HepG2 (cell line): Measurements from ENCODE around the gene SLC25A33. TPM values are rescaled to one million over a fixed set of nuclear protein-coding genes. Genes with fewer than 3 reads are reported as not detected.

Experiments
- CCDC6 ChIP-seq: sonication (generic); formaldehyde crosslinking; IDR thresholded peaks from 2 replicates; pipeline ENCODE4 v1.8.1; 2022; ENCODE audit warnings: mild to moderate bottlenecking, missing genetic modification reagents, moderate library complexity
- CHD4 ChIP-seq: fragments of 200-600 bp; sonication (generic); IDR thresholded peaks from 2 replicates; pipeline ENCODE4 v1.7.0; 2017; ENCODE audit warnings: mild to moderate bottlenecking, low read length, borderline replicate concordance
- FOSL2 ChIP-seq: sonication (generic); formaldehyde crosslinking; IDR thresholded peaks from 2 replicates; pipeline ENCODE4 v1.4.0; 2020; ENCODE audit warnings: missing genetic modification reagents
- HDAC1 ChIP-seq: sonication (generic); formaldehyde crosslinking; IDR thresholded peaks from 2 replicates; pipeline ENCODE4 v1.5.1; 2020; ENCODE audit warnings: mild to moderate bottlenecking, missing genetic modification reagents
- NFE2 ChIP-seq: sonication (generic); formaldehyde crosslinking; IDR thresholded peaks from 2 replicates; pipeline ENCODE4 v1.4.0; 2020; ENCODE audit warnings: missing genetic modification reagents
- SMAD1 ChIP-seq: sonication (generic); formaldehyde crosslinking; IDR thresholded peaks from 2 replicates; pipeline ENCODE4 v1.4.0; 2020; ENCODE audit warnings: missing genetic modification reagents, low read depth, mild to moderate bottlenecking, borderline replicate concordance
- SRY ChIP-seq: sonication (generic); formaldehyde crosslinking; IDR thresholded peaks from 2 replicates; pipeline ENCODE4 v1.8.0; 2022; ENCODE audit warnings: mild to moderate bottlenecking, missing genetic modification reagents
- TCF7 ChIP-seq: sonication (generic); IDR thresholded peaks from 2 replicates; pipeline ENCODE4 v1.6.1; 2016; ENCODE audit warnings: antibody characterized with exemption, low read depth
- ZMYM3 ChIP-seq: sonication (generic); formaldehyde crosslinking; IDR thresholded peaks from 2 replicates; pipeline ENCODE4 v1.5.1; 2020; ENCODE audit warnings: mild to moderate bottlenecking, missing genetic modification reagents
- ZNF619 ChIP-seq: sonication (generic); formaldehyde crosslinking; IDR thresholded peaks from 2 replicates; pipeline ENCODE4 v1.4.0; 2020; ENCODE audit warnings: mild to moderate bottlenecking, missing genetic modification reagents
- ZNF703 ChIP-seq: sonication (generic); formaldehyde crosslinking; IDR thresholded peaks from 2 replicates; pipeline ENCODE4 v1.5.1; 2020; ENCODE audit warnings: missing genetic modification reagents, mild to moderate bottlenecking, moderate library complexity, borderline replicate concordance
- ZNF792 ChIP-seq: IDR thresholded peaks from 2 replicates; pipeline ENCODE4 v1.6.1; 2016
- ZSCAN22 ChIP-seq: sonication (generic); formaldehyde crosslinking; IDR thresholded peaks from 2 replicates; pipeline ENCODE4 v1.4.0; 2020; ENCODE audit warnings: mild to moderate bottlenecking, missing genetic modification reagents
- polyA plus RNA-seq, 8 experiments: library from polyadenylated mRNA; depleted of rRNA in 3 of 8; stranded (reverse) in 7 of 8; unstranded in 1 of 8; fragments of >200 nt; fragmentation: Illumina TruSeq in 4 of 8; extraction: Trizol in 4 of 8; gene quantifications; 2 replicates each; pipeline versions ENCODE4 v1.2.1 to v1.2.3, GENCODE V29; 2011 to 2016; ENCODE audit warnings: low read depth in 4 of 8, missing spikeins in 1 of 8, mixed read lengths in 1 of 8; ENCODE audit not compliant: insufficient read depth in 1 of 8
- total RNA-seq, 5 experiments: library from RNA; depleted of rRNA; stranded (reverse); fragments of >200 nt; fragmentation: Illumina TruSeq; extraction: Trizol; gene quantifications; 2 replicates each; pipeline ENCODE4 v1.2.3, GENCODE V29; 2016; ENCODE audit warnings: low read depth in 1 of 5
- TF ChIP-seq, protein P1 (sequence below): sonication (generic); formaldehyde crosslinking; IDR thresholded peaks from 2 replicates; pipeline ENCODE4; 2020; ENCODE audit warnings: missing genetic modification reagents, mild to moderate bottlenecking, borderline replicate concordance
- TF ChIP-seq, protein P2 (sequence below): sonication (generic); formaldehyde crosslinking; IDR thresholded peaks from 2 replicates; pipeline ENCODE4 v1.4.0; 2020; ENCODE audit warnings: missing genetic modification reagents, borderline replicate concordance
- TF ChIP-seq, protein P3 (sequence below): sonication (generic); formaldehyde crosslinking; IDR thresholded peaks from 2 replicates; pipeline ENCODE4 v1.8.0; 2022; ENCODE audit warnings: mild to moderate bottlenecking, missing genetic modification reagents, moderate library complexity
- TF ChIP-seq, protein P4 (sequence below): sonication (generic); formaldehyde crosslinking; IDR thresholded peaks from 2 replicates; pipeline ENCODE4 v1.4.0; 2020; ENCODE audit warnings: mild to moderate bottlenecking, missing genetic modification reagents
- TF ChIP-seq, protein P5 (sequence below), 2 experiments: sonication (generic) in 1 of 2; formaldehyde crosslinking in 1 of 2; IDR thresholded peaks; 2 replicates each; pipeline versions ENCODE4 v1.5.1 to v1.6.1; 2011 to 2020; ENCODE audit warnings: borderline replicate concordance in 1 of 2, low read depth in 1 of 2, low read length in 1 of 2, mild to moderate bottlenecking in 1 of 2, missing genetic modification reagents in 1 of 2, moderate library complexity in 1 of 2

Gene SLC25A33
- total and polyA plus RNA-seq, 2 of the 13 experiments (the other 11 are each of a cell fraction or from before 2014, with no cell fraction given) = 15.4 to 50.3 TPM

GRCh38 chr1:9537863-9538668 lies 1.2 kb upstream of the SLC25A33 start (continued):
- TF ChIP-seq, protein P1, sequence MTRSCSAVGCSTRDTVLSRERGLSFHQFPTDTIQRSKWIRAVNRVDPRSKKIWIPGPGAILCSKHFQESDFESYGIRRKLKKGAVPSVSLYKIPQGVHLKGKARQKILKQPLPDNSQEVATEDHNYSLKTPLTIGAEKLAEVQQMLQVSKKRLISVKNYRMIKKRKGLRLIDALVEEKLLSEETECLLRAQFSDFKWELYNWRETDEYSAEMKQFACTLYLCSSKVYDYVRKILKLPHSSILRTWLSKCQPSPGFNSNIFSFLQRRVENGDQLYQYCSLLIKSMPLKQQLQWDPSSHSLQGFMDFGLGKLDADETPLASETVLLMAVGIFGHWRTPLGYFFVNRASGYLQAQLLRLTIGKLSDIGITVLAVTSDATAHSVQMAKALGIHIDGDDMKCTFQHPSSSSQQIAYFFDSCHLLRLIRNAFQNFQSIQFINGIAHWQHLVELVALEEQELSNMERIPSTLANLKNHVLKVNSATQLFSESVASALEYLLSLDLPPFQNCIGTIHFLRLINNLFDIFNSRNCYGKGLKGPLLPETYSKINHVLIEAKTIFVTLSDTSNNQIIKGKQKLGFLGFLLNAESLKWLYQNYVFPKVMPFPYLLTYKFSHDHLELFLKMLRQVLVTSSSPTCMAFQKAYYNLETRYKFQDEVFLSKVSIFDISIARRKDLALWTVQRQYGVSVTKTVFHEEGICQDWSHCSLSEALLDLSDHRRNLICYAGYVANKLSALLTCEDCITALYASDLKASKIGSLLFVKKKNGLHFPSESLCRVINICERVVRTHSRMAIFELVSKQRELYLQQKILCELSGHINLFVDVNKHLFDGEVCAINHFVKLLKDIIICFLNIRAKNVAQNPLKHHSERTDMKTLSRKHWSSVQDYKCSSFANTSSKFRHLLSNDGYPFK = no peak
- TF ChIP-seq CCDC6 (CRISPR knock-in tag) = peak; percentile 63; the same call in 1 of the 2 replicates
- peak; percentile 50 for TF ChIP-seq TCF7
- peak; percentile 70; the same call in 1 of the 2 replicates for TF ChIP-seq CHD4
- TF ChIP-seq, protein P2, sequence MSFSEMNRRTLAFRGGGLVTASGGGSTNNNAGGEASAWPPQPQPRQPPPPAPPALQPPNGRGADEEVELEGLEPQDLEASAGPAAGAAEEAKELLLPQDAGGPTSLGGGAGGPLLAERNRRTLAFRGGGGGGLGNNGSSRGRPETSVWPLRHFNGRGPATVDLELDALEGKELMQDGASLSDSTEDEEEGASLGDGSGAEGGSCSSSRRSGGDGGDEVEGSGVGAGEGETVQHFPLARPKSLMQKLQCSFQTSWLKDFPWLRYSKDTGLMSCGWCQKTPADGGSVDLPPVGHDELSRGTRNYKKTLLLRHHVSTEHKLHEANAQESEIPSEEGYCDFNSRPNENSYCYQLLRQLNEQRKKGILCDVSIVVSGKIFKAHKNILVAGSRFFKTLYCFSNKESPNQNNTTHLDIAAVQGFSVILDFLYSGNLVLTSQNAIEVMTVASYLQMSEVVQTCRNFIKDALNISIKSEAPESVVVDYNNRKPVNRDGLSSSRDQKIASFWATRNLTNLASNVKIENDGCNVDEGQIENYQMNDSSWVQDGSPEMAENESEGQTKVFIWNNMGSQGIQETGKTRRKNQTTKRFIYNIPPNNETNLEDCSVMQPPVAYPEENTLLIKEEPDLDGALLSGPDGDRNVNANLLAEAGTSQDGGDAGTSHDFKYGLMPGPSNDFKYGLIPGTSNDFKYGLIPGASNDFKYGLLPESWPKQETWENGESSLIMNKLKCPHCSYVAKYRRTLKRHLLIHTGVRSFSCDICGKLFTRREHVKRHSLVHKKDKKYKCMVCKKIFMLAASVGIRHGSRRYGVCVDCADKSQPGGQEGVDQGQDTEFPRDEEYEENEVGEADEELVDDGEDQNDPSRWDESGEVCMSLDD (CRISPR knock-in tag) = 0 out of 2 replicates have a peak, but pooled peaks have one; percentile 9
- TF ChIP-seq, protein P3, sequence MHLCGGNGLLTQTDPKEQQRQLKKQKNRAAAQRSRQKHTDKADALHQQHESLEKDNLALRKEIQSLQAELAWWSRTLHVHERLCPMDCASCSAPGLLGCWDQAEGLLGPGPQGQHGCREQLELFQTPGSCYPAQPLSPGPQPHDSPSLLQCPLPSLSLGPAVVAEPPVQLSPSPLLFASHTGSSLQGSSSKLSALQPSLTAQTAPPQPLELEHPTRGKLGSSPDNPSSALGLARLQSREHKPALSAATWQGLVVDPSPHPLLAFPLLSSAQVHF = no peak
- TF ChIP-seq FOSL2 (CRISPR knock-in tag) = peak; percentile 36; the same call in 1 of the 2 replicates
- TF ChIP-seq HDAC1 (CRISPR knock-in tag) = peak; percentile 65
- no peak for TF ChIP-seq ZNF619 (CRISPR knock-in tag)
- no peak for TF ChIP-seq NFE2 (CRISPR knock-in tag)
- peak; percentile 75; the same call in 1 of the 2 replicates for TF ChIP-seq ZNF792 (CRISPR knock-in tag)
- peak; percentile 58; the same call in 1 of the 2 replicates for TF ChIP-seq ZMYM3 (CRISPR knock-in tag)
- no peak for TF ChIP-seq ZNF703 (CRISPR knock-in tag)
- no peak for TF ChIP-seq SMAD1 (CRISPR knock-in tag)
- no peak for TF ChIP-seq SRY (CRISPR knock-in tag)
- TF ChIP-seq, protein P4, sequence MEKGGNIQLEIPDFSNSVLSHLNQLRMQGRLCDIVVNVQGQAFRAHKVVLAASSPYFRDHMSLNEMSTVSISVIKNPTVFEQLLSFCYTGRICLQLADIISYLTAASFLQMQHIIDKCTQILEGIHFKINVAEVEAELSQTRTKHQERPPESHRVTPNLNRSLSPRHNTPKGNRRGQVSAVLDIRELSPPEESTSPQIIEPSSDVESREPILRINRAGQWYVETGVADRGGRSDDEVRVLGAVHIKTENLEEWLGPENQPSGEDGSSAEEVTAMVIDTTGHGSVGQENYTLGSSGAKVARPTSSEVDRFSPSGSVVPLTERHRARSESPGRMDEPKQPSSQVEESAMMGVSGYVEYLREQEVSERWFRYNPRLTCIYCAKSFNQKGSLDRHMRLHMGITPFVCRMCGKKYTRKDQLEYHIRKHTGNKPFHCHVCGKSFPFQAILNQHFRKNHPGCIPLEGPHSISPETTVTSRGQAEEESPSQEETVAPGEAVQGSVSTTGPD (CRISPR knock-in tag) = peak; percentile 49
- TF ChIP-seq ZSCAN22 (CRISPR knock-in tag) = no peak
- TF ChIP-seq, protein P5, sequence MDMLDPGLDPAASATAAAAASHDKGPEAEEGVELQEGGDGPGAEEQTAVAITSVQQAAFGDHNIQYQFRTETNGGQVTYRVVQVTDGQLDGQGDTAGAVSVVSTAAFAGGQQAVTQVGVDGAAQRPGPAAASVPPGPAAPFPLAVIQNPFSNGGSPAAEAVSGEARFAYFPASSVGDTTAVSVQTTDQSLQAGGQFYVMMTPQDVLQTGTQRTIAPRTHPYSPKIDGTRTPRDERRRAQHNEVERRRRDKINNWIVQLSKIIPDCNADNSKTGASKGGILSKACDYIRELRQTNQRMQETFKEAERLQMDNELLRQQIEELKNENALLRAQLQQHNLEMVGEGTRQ (IDR thresholded peaks at IDR 0.05; ENCODE audit: low read depth, low read length) = no peak
- TF ChIP-seq, protein P5 (CRISPR knock-in tag; IDR thresholded peaks at IDR 0.05; ENCODE audit: borderline replicate concordance) = no peak
